HG02642 (cell line): ENCODE measurements around the gene TMEM200B.
"Not testable (repeated sequence)": the region's sequence is repeated elsewhere in the genome, so short reads cannot be mapped to it uniquely, and the experiment has no call there.

Experiments
- ATAC-seq: cut with Tn5 transposase; IDR thresholded peaks from one replicate; pipeline ENCODE4 v1.9.1; 2021; ENCODE audit warnings: mild to moderate bottlenecking; ENCODE audit not compliant: unreplicated experiment, poor library complexity

TMEM200B gene

GRCh38 chr1:29136391-29136915 is 12.8 kb upstream of the TMEM200B start:
- no peak for ATAC-seq

DNA sequence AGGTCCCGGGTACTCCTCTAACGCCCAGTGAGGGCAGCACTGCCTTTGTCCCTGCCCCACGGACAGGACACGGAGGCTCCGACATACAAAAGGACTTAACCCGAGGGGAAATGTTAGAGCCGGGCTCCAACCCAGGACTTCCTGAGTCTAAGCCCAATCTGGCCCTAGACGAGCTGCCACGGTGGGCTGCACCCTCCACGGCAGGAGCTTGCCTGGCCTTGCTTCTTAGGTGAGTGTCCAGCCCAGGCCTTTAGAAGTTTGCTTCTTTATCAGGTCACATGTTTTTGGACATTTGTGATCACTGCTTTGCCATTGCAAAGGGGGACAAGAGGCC is 11.0 kb upstream of the TMEM200B start:
- ATAC-seq, result no peak

GRCh38 chr1:29133861-29134694 is 10.4 kb upstream of the TMEM200B start:
- ATAC-seq, result no peak

DNA sequence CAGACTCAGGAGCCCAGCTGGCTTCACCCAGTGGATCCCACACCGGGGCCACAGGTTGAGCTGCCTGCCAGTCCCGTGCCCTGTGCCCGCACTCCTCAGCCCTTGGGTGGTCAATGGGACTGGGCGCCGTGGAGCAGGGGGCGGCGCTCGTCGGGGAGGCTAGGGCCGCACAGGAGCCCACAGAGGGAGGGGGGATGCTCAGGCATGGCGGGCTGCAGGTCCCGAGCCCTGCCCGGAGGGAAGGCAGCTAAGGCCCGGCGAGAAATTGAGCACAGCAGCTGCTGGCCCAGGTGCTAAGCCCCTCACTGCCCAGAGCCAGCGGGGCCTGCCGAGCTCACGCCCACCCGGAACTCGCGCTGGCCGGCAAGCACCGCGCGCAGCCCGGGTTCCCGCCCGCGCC is 7.4 kb upstream of the TMEM200B start:
- ATAC-seq, result not testable (repeated sequence)

DNA sequence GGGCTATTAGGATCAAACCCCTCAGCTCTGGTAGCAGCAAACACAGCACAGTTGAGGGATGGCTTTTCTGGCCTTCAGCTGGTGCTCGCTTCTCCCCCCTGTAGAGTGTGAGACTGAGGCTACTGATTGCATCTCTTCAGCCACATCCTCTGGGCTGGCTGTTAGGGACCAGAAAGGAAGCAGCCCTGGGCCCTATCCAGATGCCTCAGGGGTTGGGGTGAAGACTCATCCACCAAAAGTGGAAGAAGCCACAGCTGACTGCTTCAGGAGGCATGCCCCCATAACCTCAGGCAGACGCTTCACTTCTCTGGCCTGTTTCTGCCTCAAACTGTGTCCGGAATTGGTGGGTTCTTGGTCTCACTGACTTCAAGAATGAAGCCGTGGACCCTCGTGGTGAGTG is 6.2 kb upstream of the TMEM200B start:
- no peak for ATAC-seq

- ATAC-seq, result no peak
Observed at GRCh38 chr1:29128739-29129138, 5.0 kb upstream of the TMEM200B start.

- ATAC-seq, result no peak
Observed at GRCh38 chr1:29126198-29126597, 2.5 kb upstream of the TMEM200B start.

DNA sequence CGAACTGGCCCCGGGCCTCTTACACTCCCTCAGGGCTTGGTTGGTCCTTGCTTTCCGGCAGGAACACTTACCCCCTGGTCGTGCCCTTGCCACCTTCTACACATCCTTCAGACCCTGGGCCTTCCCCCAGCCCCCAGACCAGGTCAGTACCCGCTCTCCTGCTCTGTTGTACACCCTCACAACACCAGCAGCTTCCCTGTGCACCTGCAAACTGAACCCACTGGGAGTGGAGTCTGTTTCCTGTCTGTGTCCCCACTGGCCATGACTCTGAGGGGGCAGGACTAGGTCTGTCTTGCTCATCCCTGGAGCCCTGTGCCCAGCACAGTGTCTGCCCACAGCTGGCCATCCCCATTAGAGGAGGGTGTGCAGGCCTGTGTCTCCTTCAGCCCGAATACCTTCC is 2.1 kb upstream of the TMEM200B start:
- no peak for ATAC-seq

DNA sequence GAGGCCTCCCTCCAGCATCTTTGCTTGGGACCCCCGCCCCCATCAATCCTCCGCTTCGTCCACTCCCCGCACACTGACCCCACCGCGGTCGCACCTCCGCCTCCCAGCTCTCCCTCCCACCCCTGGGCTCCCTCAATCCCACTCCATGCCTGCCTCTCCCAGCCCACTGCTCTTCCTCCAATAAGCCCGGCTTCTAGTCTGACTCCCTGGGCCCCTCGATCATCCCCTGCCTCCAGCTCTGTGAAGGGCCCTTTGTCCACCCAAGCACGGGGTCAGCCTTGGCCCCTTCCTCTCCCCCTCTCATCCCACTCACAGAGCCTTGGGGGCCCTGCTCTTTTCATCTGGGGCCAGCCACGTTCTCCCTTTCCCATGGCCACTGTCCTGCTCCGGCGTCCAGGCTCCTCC is 1.5 kb upstream of the TMEM200B start:
- no peak for ATAC-seq

GRCh38 chr1:29124366-29125236 is 898 bp upstream of the TMEM200B start:
- ATAC-seq, result no peak

DNA sequence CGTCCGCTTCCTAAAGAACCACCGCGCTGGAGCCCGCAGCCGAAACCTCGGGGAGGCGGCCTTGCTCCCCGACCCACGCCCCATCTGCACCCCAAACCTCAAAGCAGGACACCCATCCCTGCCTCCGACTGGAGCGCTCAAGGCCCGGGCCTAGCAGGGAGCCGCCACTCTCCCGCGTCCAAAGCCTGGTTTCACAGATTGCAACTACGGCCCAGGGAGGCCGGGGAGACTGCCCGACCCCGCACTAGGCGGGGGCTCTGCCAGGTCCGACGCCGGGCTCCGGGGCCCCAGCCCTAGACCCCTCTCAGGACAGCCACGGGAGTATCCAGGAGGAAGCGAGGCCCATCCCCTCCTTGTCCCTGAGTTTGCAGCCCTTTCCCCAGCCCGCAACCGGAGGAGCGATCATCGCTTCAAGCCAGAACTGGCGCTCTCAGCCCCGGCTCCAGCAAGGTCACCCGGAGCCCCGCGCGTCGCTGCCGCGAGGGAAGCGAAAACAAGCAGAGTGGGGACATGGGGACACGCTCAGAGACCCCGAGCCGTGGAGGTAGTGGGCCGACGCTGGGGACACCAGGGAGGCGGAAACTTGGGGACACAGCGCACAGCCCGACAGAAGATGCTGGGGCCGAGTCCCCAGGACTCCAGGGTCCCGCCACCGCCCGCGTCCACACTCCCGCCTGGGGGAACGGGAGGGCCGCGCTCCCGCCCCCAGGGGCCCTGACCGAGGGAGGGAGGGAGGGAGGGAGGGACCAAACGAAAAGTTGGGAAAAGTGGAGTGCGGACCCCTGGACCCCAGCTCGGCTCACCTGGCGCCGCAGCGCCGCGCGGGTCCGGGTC is 433 bp downstream of the TMEM200B start:
- ATAC-seq, result no peak

- no peak for ATAC-seq
Observed at GRCh38 chr1:29122682-29123052, 1.0 kb downstream of the TMEM200B start.

DNA sequence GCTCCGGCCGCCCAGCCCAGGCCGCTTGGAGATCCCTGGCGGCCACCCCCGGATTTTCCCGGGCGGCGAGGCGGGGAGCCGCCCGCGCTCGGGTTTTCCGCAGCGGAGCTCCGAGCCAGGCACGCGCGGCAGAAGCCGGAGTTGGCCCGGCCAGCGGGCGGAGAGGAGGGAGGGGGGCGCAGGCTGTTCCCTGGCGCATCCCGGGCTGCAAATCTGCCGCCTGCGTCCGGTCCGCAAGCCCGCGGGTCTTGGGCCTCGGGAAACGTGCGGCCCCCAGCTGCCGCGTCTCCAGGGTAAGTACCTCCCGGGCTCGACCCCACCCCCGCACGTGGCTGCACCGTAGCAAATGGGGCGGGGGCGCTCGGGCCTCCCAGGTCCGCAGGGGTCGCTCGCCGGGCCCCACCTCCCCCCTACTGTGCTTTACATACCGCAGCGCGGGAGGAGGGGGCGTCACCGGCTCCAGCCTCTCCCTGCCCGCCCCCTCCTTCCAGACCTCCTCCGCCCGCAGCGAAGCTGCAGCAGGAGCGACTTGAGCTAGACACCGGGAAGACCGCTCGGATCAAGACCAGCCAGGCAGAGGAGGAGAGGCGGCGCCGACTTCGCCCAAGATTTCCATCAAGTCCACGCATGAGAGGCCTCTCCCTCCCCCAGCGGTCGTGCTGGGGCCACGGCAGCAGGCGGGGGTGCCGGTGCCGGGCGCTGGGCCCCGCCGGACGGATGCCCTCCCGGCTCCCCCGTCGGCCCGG is 1.6 kb downstream of the TMEM200B start:
- no peak for ATAC-seq

DNA sequence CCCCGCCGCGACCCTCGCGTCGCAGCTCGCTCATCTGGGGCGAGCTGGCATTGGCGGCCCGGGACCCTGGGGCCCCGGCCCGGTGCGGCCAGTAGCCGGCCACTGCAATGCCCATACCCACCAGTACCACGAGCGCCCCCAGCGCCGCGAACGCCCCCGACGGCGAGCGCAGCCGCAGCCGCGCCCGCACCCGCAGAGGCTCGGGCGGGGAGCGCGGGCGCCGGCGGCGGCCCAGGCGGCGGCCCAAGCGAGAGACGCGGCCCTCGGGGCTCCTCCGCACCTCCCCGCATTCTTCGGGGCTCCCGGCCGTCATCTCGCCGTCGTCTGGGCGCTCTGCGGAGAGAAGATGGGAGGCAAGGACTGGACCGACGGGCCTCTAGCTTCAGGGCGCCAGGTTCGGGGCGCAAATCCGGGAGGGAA is 2.2 kb downstream of the TMEM200B start:
- no peak for ATAC-seq

- ATAC-seq, result no peak
Observed at GRCh38 chr1:29120947-29121485, 2.7 kb downstream of the TMEM200B start.

GRCh38 chr1:29120367-29120766 is 3.3 kb downstream of the TMEM200B start:
- ATAC-seq, result no peak

DNA sequence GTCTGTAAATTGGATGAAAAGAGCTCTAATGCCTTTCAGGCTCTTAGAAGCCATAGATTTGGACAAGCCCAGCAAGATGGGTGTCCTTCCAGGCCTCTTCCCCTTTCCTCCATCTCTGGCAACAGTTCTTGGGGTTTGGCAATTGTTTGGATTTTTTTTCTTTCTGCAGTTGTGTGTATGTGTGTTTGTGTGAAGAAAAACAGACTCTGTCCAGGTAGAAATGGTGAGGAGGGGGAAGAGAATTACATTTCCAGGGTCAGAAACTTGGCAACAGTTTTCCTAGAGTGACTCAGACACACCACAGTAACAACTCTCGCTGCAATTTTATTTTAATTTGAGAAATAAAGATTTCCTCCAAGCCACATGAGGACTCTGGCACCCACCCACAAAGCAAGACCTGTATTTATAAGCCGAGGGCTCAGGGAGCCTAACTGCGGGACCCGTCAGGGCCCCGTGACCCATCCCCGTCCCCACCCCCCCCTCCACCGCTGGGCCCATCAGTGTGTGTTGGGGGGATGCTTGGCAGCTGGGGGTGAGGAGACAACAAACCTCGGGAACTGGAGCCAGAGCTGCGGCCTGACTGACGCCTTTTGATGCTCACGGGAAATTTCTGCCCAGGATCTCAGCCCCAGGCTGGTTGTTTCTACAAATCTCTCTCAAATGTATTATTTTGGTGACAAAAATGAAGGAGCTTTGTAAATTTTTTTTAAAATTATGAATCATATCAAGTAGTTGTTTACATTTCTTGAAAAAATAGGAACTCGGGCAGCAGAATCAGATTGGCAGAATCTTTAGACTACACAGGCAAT is 4.4 kb downstream of the TMEM200B start:
- ATAC-seq, result no peak

DNA sequence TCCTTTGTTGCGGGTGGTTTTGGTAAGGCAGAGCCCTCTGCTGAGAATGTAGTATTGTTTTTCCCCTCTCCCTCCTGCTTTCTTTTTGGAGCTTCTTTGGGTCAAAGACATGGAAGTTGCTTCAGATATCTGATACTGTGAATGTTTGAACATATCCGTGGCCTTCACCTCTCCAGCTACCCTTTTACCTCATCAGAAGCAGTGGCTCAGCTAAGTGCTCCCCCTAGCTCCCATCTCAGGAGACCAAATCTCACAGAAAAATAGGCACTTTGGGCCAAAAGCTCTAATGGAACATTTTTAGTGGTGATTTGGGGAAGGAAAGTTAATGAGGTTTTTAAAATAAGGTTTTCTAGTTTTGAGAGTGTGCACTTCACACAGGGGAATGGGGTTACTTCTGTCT is 6.3 kb downstream of the TMEM200B start:
- no peak for ATAC-seq

GRCh38 chr1:29114654-29115053 is 9.0 kb downstream of the TMEM200B start:
- ATAC-seq, result no peak
